EL (cell line): ENCODE measurements around the gene TIMM23.
"Not testable (repeated sequence)": the region's sequence is repeated elsewhere in the genome, so short reads cannot be mapped to it uniquely, and the experiment has no call there.

Source experiments
- DNase-seq: peaks from one replicate; pipeline ENCODE4 v3.0.0-alpha.2; 2016

TIMM23 gene

DNA sequence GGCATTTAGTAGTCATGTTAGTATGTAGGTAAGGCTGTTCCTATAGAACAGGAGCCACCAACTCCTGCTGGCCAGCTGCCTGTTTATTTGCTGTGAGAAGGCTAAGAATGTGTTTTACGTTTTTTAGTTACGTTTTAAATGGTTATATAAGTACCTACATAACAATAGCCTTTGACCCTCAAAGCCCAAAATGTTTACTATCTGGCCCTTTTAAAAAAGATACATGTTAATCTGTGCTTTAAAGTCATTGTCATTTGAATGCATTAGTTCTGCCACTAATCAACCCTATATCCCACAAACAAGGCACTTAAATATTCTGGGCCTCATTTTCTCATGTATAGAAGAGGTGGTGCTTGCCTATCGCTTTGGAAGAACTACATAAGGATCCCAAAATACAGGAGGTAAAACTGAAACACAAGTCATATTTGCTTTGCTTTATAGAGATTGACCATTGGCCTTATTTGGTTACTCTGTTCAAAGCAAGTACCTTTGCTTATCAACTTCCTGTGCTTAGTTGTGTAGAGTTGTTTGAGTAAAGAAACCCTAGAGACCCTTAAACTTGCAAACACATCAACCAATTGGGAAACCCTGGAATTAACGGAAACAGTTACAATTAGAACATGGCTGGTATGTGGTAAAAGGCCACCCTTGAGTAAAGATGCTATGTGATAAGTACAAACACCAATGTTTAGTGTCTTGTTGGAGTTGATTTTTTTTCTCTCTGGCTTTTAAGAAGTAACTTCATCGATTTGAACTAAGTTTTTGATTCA lies 25.9 kb downstream of the TIMM23 start:
- DNase-seq: no peak

DNA sequence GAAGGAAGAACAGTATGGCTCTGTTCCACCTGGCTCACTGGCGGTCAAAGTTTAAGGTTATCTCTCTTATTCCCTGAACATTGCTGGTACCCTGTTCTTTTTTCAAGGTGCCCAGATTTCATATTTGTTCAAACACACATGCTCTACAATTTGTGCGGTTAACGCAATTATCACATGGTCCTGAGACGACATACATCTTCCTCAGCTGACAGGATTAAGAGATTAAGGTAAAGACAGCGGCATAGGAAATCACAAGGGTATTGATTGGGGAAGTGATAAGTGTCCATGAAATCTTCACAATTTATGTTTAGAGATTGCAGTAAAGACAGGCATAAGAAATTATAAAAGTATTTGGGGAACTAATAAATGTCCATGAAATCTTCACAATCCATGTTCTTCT lies 27.7 kb downstream of the TIMM23 start:
- DNase-seq: not testable (repeated sequence)

DNA sequence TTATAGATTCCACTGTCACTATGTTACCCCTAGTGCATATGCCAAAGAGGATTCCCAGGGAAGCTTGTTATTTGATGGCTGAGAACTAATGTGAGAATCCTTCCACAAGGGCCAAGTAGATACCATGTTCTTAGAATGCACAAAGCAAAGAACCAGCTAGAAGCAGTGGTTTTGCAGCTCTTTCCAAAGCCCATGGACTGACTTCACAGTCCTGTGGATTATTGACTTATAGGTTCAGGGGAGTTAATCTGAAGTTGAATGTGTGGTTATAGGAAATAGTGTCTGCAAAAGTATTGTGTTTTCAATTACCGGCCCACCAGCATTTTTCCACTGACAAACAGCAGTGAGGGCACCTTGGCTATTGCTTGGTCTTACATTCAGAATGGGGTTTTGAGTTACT lies 28.2 kb downstream of the TIMM23 start:
- DNase-seq: no peak

DNA sequence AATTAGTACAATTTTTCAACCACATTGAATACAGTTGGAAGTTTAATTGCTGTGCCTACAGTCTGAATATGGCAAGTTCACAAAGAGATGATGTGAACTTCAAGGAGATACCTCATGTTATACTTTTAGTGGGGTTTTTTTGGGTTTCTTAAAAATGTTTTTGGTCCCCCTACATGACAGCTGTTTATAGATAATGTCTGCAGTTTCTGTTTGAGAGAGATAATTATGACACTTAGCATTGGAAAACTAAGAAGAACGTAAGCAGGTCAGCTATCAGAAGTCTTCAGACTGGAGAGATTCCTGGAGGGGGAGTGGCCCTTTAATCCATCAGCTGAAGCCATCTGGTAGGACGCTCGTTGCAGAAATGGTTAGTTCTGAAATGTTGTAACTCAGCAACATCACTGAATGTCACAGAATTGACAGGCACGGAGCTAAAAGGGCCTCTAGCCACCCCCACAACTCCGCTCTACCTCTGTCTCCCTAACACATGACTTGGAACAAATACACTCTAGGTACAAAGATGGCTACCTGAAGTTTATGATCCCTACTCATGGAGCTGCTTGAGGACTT lies 29.0 kb downstream of the TIMM23 start:
- no peak for DNase-seq

GRCh38 chr10:46002189-46002687 lies 29.9 kb downstream of the TIMM23 start:
- not testable (repeated sequence) for DNase-seq

- DNase-seq: no peak
Observed at GRCh38 chr10:46002916-46003693, 30.8 kb downstream of the TIMM23 start.

DNA sequence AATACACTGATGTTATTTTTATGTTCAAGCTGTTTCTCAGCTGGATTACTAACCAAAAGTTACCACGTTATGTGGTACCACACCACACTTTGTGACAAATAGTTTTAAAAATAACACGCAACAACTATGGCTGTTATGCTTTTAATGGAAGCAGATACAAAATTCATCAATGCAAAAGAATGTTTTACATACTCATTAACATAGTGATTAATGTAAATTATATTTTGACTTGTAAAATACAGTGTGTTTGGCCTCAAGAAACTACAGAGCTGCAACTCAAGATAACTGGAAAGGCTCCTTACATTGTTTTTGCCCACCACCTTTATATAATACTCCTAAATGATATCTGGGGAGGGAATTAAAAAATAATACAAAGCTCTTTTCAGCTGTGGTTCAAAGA lies 32.7 kb downstream of the TIMM23 start:
- no peak for DNase-seq

- DNase-seq: no peak
Observed at GRCh38 chr10:46005383-46005782, 33.1 kb downstream of the TIMM23 start.

DNA sequence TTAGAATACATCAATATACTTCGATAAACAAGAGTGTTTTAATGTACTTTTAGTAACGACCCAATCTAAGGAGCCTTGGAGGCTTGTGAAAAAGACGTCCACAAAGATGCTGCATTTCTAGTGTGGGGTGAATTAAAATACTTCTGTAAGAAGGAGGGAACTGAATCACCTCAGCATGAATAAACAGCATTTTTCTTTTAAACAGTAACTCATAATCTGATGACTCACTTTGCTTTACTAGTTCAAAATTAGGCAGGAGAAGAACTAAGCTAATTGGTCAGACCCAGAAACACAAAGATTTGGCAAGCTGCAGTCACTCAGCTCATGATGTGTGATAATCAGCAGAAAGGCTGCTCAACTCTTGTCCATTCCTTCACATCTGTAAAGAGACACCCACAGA lies 33.9 kb downstream of the TIMM23 start:
- DNase-seq: peak; percentile 71

- no peak for DNase-seq
Observed at GRCh38 chr10:46012746-46013145, 40.5 kb downstream of the TIMM23 start.

DNA sequence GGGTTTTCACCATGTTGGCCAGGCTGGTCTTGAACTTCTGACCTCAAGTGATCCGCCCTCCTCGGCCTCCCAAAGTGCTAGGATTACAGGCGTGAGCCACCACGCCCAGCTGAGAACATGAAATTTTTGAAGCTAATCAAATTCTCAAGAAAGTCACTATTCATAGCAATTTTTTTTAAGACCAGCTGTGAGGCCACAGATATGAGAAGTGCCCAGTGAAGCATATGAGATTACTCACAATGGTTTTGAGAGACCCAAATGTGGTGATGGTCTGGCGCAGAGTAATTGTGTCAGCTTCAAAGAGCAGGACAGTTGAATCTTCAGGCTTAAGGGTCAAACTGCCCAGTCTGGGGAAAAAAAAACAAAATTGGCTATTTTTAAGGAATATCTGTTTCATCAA lies 41.9 kb downstream of the TIMM23 start:
- DNase-seq: no peak

DNA sequence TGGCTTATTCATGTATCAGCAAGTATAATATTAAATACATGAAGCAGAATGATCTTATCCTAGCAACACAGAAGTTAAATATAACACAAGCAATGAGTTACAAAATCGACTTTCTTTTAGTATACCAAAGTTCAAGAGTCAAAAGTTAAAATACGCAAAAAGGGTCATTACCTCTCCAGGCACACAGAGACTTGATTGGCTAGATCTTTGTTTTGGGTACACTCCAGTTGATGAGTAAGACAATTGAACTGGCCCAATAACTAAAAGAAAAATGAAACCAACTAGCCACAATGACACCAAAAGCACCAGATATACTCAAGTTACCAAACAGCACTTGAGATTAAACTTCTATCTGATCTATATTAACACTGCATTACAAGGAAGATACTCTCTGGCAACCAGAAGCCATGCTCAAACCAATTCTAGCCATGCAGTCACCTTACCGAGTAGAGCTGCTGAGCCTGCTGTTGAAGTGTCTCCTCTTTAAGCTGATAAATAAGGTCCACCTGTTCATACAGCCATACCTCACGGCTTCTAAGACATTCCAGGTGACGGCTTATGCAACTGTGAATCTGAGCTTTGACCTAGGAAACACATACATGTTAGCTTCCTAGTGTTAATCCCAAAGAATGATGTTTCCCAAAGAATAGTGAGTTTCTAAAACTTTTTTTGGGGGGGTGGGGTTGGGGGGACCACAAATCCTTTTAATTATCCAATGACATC lies 42.6 kb downstream of the TIMM23 start:
- DNase-seq: no peak

DNA sequence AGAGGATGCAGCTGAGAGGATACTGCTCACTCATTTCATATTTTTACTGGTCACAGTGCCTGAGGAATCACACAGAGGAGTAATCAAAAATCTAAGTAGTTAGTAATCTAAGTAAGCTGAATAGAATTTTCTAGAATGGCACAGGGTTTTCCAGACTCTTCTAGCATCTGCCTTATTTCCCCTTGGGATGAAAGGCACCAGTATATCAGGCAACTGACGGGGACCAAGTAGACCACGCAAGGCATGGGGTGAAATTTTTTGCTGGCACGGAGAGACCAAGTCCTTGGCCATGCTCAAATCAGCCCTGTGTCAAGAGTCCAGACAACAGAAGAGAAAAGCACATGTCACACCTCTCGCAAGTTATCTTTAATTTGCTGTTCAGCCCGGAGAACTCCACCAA lies 43.9 kb downstream of the TIMM23 start:
- DNase-seq: no peak

- DNase-seq: no peak
Observed at GRCh38 chr10:46016811-46017210, 44.5 kb downstream of the TIMM23 start.

GRCh38 chr10:46017733-46018132 lies 45.4 kb downstream of the TIMM23 start:
- DNase-seq: no peak

- no peak for DNase-seq
Observed at GRCh38 chr10:46018453-46019176, 46.3 kb downstream of the TIMM23 start.

GRCh38 chr10:46019177-46019528 lies 46.9 kb downstream of the TIMM23 start:
- no peak for DNase-seq

- no peak for DNase-seq
Observed at GRCh38 chr10:46019569-46020343, 47.5 kb downstream of the TIMM23 start.

DNA sequence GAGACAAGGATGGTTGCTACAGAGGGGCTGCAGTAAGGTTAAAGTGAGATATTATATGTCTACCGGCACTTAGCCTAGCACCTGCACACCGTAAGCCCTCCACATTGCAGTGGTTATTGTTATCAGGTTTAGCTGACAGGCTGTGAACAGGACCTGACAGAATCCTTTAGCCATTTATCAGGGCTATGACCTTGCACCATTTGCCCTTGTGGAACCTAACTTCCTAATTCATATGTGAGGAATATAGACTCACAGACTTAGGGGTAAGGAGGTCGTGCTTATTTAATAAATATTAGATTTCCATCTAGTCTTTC lies 48.0 kb downstream of the TIMM23 start:
- DNase-seq: no peak

GRCh38 chr10:46022978-46023702 lies 50.9 kb downstream of the TIMM23 start:
- peak; percentile 92 for DNase-seq

DNA sequence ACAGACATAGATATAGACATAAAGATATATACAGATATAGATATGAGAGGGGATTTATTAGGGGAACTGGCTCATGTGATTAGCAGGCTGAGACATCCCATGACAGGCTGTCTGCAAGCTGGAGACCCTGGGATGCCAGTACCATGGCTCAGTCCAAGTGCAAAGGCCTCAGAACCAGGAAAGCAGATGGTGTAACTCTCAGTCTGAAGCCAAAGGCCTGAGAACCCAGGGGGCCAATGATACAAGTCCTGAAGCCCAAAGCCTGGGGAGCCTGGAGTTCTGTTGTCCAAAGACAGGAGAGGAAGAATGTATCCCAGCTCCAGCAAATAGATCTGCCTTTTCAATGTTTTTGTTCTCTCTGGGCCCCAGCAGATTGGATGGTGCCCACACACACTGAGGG lies 52.7 kb downstream of the TIMM23 start:
- DNase-seq: no peak
